Measurements from ENCODE around the gene SLFN11. TPM values are rescaled to one million over a fixed set of nuclear protein-coding genes. Genes with fewer than 3 reads are reported as not detected.

Gene SLFN11
- total RNA-seq, 1 experiment from 2014 or later: 54.4 TPM

Other genes with a start within 250 kb of the SLFN11 start
- gene NLE1, start 231.3 kb downstream of the SLFN11 start, total RNA-seq (2014; rRNA removed; shearing (Covaris generic)): 16.8 and 20.3 TPM in 2 replicates
- not detected in 2 replicates for gene UNC45B, start 225.8 kb downstream of the SLFN11 start, total RNA-seq (2014; rRNA removed; shearing (Covaris generic))
- not detected in 2 replicates for gene SLC35G3, start 179.2 kb downstream of the SLFN11 start, total RNA-seq (2014; rRNA removed; shearing (Covaris generic))
- 7.6 and 17.0 TPM in 2 replicates for gene SLFN5, start 130.5 kb downstream of the SLFN11 start, total RNA-seq (2014; rRNA removed; shearing (Covaris generic))
- 37.4 and 47.9 TPM in 2 replicates for gene SLFN12, start 58.9 kb upstream of the SLFN11 start, total RNA-seq (2014; rRNA removed; shearing (Covaris generic))
- 0.52 and 0.84 TPM in 2 replicates for gene SLFN13, start 75.1 kb upstream of the SLFN11 start, total RNA-seq (2014; rRNA removed; shearing (Covaris generic))
- gene SLFN12L, start 164.1 kb upstream of the SLFN11 start, total RNA-seq (2014; rRNA removed; shearing (Covaris generic)): not detected in 2 replicates
- gene SLFN14, start 187.2 kb upstream of the SLFN11 start, total RNA-seq (2014; rRNA removed; shearing (Covaris generic)): not detected in 2 replicates
- 11.5 and 13.0 TPM in 2 replicates for gene PEX12, start 204.9 kb upstream of the SLFN11 start, total RNA-seq (2014; rRNA removed; shearing (Covaris generic))
- 96.1 and 98.1 TPM in 2 replicates for gene AP2B1, start 213.7 kb upstream of the SLFN11 start, total RNA-seq (2014; rRNA removed; shearing (Covaris generic))

Data from A172 (cell line).